Stomach (tissue), 4 donors: ENCODE data around the gene CUL1.

ENCODE experiments used
- CTCF ChIP-seq, 7 experiments: fragments of 450-650 bp in 4 of 7; fragments of 200-600 bp in 3 of 7; sonication (generic) in 3 of 7; IDR thresholded peaks; one replicate each; pipeline ENCODE4 v1.5.1; 2016 to 2019; ENCODE audit warnings: antibody characterized with exemption in 7 of 7, control low read depth in 2 of 7, mild to moderate bottlenecking in 1 of 7
- POLR2A ChIP-seq, 4 donors: fragments of 450-650 bp; IDR thresholded peaks; one replicate each; pipeline ENCODE4 v1.6.1; 2016; ENCODE audit warnings: antibody characterized with exemption in 4 of 4, control low read depth in 2 of 4, mild to moderate bottlenecking in 1 of 4, moderate library complexity in 1 of 4
- POLR2AphosphoS5 ChIP-seq, 3 donors: sonication (generic); formaldehyde crosslinking; IDR thresholded peaks; one replicate each; pipeline ENCODE4 v1.6.1; 2016; ENCODE audit warnings: antibody characterized with exemption in 3 of 3

- TF ChIP-seq POLR2A (IDR thresholded peaks at IDR 0.05) (no peak), CTCF (IDR thresholded peaks at IDR 0.05) (no peak), POLR2AphosphoS5 (IDR thresholded peaks at IDR 0.05) (no peak)
These were observed 94.9 kb downstream of the CUL1 start for GRCh38 chr7:148793590-148793989.
